Left forelimb (tissue), 1 donor: ENCODE measurements around the gene ACP2.

Experiments
- DNase-seq: peaks from one replicate; pipeline ENCODE4 v3.0.0-alpha.2; 2018; ENCODE audit warnings: low spot score

Gene ACP2, protein sequence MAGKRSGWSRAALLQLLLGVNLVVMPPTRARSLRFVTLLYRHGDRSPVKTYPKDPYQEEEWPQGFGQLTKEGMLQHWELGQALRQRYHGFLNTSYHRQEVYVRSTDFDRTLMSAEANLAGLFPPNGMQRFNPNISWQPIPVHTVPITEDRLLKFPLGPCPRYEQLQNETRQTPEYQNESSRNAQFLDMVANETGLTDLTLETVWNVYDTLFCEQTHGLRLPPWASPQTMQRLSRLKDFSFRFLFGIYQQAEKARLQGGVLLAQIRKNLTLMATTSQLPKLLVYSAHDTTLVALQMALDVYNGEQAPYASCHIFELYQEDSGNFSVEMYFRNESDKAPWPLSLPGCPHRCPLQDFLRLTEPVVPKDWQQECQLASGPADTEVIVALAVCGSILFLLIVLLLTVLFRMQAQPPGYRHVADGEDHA

DNA sequence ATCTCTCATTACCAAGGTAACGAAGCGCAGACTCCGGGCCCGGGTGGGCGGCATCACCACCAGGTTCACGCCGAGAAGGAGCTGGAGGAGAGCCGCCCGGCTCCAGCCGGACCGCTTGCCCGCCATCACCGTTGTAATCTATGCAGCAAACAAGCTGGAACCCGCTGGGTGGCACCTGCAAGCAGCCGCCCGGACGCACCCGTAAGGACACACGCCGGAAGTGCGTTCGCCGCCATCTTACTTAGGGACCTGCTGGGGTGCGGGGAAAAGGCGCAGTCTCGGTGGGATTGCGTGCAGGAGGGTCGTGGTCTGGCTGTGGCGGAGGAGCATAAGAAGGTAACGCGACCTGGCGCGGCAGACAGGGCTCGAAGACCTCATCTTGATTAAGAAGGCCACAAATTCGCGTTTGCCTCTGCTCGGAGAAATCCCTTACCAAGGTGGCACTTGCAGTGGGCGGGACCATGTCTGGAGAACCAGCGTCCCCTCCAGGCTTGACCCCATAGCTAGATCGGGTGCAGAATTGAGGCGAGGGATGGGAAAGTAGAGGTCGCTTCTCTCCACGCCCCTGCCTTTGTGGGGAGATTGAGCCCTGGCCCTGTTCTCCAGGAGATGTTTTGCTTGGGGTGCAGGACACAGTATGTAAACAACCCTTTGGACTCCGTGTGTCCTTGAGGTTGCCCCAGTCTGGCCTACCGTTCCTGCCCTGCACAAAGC is at the start of gene ACP2:
TSS of gene ACP2 (minus strand) at position 151 of the 714 bp plus-strand sequence. CDS start at position 126, 25 bp downstream.
- peak; percentile 93 for DNase-seq

DNA sequence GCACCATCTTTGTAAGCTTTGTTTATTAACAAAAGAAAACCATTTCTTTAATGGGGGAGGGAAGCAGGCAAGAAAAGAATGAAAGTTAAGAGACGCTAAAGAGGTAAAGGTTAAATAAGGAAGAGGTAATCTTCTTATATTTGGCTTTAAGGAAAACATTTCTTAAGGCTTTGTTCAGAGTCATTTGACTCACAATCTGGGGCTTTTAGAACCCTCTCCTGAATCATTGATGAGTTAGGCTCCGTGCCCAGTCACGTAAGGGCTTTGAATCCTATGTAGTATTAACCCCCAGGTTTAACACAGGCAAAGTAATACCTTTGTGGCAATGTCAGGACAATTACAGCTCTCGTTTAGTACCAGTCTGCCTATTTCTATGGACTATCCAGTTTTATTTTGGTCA is 47.4 kb upstream of the ACP2 start:
- no peak for DNase-seq

DNA sequence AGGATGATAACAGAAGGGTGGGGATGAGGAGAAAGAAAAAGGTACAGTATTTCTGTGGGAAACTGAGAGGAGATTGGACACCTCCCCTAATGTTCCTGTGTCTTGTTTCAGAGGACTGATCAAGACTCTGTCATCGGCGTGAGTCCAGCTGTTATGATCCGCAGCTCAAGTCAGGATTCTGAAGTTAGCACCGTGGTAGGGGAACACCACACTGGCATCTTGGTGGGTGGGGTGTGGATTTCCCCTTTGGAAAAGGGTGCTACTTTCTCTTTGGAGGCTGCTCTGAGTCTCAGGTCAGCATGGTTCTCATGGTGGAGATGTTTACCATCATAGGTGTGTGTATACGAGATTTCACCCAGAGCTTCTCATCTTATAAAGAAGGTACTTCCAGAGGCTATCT is 46.8 kb upstream of the ACP2 start:
- no peak for DNase-seq

DNA sequence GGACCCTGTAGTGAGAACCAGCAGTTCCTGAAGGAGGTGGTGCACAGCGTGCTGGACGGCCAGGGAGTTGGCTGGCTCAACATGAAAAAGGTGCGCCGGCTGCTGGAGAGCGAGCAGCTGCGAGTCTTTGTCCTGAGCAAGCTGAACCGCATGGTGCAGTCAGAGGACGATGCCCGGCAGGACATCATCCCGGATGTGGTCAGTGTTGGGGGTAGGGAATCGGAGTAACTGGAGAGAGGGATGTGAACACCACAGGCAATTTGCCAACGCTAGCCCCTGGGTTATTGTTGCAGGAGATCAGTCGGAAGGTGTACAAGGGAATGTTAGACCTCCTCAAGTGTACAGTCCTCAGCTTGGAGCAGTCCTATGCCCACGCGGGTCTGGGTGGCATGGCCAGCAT is 41.2 kb upstream of the ACP2 start:
- DNase-seq, result no peak

DNA sequence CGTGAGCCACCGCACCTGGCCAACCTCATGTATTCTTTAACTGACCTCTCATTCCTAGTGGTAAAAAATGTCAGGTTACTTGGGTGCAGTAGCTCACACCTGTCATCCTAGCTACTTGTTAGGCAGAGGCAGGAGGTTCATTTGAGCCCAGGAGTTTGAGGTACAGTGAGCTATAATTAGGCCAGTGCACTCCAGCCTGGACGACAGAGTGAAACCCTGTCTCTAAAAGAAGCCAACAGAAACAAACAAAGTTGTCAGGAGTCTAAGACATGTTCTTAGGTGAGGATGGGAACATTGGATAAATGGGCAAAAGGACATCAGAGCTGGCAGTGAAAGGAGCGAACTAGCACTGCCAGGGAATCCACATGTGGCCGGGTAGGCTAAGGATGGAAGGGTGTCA is 39.5 kb upstream of the ACP2 start:
- no peak for DNase-seq

DNA sequence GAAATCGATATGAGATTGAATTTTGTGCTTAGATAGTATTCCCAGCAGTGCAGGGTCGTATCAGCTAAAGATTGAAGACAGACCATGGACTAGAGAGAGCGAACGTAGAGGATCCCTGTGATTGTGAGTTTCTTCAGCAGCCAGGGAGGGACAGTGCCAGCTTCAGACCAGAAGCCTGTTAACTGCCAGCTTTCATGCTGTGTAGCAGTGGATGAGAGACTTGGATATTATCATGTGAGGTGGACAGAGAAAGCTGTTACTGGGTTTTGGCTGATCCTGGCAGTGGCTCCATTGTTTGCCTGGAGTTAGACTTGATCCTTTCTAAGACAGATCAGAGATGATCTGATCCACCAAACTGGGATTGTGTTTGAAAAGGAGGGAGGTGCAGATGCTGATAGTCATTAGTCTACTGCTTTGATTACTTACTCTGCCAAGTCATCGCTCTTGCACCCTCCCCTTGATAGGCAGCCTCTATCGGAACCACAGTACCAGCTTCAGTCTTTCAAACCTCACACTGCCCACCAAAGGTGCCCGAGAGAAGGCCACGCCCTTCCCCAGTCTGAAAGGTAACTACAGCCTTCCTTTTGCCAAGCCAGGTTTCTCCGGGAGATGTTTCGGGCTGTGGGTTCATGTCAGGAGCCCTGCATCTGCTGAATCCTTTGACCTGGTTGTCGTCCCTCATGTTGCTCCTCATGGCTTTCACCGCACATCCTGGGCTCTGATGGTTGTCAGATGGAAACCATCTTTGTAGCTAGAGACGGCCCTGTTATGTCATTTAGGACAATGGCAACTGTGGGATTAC is 37.6 kb upstream of the ACP2 start:
- DNase-seq, result peak; percentile 34

DNA sequence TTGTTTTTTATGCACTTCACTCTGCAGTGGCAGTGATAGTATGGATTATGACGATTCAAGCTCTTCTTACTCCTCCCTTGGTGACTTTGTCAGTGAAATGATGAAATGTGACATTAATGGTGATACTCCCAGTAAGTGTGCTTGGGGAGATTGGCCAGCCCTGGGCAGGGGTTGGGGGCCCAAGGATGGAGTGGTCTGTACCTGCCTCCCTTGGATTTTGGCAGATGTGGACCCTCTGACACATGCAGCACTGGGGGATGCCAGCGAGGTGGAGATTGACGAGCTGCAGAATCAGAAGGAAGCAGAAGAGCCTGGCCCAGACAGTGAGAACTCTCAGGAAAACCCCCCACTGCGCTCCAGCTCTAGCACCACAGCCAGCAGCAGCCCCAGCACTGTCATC is 35.5 kb upstream of the ACP2 start:
- DNase-seq, result peak; percentile 33

DNA sequence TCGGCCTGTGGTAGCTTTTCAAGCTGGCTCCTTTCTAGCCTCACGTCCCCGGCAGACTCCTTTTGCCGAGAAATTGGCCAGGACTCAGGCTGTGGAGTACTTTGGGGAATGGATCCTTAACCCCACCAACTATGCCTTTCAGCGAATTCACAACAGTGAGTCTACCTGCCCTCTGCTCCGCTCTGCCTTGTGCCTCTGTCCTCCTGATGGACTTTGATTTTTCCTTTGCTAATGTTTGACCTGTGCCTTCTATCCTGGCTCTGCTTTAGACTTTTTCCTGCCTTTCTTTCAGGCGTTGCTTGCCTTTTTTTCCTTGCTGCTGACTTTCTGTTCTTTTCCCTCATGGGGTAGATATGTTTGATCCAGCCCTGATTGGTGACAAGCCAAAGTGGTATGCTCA is 33.8 kb upstream of the ACP2 start:
- peak; percentile 8 for DNase-seq

DNA sequence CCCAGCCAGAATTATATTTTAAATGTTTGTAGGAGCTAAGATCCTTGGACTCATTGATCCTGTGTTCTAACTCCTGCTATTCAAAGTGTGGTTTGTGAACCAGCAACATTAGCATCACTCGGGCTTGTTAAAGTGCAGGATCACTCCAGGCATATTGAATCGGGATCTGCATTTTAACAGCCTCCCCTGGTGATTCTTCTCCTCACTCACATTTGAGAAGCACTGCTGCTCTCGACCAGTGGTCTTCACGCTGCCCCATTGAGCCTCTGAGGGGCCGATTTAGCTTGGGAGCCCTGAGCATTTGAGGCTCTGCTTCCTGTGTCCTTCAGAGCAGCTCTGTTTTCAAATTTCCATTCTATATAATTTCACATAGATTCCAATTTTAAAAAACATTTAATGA is 32.2 kb upstream of the ACP2 start:
- DNase-seq, result peak; percentile 8

DNA sequence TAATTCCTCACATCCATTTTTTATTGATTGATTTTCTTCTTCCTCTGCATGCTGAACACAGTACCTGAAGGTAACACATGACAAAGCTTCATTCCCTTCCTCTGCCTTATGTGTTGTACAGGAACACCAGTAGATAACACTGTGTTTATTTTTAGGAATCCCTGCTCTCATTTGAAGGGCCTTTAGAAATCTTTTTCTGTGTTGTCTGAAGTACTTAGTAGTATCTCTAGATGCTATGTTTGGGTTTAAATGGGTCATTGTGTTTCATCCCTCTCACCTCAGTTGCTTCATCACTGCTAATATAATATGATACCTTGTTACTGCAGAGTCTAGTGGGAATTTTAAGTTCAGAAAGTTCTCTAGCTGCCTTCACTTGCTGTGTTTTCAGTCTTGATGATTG is 31.5 kb upstream of the ACP2 start:
- no peak for DNase-seq

DNA sequence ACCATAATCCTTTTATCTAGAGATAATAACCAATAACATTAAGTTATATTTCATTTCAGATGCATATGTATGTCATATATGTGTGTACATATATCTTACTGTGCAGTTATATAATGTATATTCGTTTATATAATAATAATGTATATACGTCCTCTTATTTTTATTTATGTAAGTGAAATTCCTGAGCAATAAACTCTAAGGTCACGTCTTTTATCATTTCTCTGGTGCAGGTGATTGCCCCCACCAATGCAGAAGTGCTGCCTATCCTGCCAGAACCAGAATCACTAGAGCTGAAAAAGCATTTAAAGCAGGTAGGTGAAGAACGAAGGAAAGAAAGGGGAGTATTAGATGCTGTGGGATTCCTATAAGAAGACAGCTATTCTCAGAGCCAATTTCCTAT is 30.2 kb upstream of the ACP2 start:
- no peak for DNase-seq

DNA sequence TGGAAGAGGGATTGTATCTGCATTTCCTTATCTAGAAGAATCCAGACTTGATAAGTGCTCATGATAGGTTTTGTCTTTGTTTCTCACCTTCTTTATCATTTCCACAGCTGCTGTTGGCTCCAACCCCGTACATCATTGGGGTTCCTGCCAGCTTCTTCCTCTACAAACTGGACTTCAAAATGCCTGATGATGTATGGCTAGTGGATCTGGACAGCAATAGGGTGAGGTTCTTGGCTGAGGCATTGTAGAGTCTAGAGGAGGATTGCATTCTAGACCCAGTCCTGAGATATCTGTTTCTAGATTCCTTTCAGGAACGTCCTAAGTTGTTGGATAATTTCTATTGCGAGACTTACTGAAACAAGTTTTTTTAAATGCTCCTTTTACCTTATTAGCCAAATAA is 29.4 kb upstream of the ACP2 start:
- DNase-seq, result no peak

DNA sequence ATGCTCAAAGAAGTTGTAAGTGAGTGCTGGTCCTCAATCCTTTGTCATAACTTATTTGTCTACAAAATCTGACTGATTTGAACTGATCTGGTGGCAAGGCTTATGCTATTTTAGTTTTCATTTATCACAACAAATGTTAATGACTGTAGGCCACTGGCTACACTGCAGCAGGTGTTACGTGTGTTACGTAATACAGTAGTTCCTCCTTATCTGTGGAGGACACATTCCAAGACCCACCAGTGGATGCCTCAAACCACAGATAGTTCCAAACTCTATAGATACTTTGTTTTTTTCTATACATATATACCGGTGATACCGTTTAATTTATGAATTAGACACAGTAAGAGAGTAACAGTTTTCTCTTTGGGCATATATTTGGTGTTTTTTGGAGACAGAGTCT is 28.3 kb upstream of the ACP2 start:
- no peak for DNase-seq

DNA sequence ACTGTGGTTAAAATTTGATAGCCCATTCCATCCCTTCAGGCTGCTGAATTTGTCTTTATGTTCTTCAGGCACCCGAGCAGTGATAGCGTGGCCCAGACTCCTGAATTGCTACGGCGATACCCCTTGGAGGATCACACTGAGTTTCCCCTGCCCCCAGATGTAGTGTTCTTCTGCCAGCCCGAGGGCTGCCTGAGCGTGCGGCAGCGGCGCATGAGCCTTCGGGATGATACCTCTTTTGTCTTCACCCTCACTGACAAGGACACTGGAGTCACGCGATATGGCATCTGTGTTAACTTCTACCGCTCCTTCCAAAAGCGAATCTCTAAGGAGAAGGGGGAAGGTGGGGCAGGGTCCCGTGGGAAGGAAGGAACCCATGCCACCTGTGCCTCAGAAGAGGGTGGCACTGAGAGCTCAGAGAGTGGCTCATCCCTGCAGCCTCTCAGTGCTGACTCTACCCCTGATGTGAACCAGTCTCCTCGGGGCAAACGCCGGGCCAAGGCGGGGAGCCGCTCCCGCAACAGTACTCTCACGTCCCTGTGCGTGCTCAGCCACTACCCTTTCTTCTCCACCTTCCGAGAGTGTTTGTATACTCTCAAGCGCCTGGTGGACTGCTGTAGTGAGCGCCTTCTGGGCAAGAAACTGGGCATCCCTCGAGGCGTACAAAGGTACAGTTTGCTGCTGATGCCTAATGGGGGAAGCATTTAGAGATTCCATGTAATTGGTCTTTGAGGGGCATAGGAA is 26.1 kb upstream of the ACP2 start:
- peak; percentile 42 for DNase-seq

DNA sequence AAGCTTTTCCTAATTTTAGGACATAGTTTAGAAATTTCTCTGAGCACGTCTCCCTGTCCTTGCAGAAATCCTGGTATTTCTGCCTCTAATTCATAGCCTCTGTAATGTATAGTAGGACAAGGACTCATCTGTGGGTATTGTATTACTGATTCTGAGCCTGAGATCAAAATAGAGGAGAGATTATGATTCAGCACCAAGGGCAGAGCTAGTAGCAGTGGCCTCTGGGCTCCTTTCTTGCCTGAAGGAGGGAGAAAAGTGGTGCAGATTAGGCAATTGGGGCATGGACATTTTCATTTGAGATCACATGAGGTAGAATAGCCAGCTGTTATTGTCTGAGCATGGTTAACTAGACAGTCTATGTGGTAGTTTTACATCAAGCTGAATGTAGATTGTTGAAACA is 24.1 kb upstream of the ACP2 start:
- no peak for DNase-seq

DNA sequence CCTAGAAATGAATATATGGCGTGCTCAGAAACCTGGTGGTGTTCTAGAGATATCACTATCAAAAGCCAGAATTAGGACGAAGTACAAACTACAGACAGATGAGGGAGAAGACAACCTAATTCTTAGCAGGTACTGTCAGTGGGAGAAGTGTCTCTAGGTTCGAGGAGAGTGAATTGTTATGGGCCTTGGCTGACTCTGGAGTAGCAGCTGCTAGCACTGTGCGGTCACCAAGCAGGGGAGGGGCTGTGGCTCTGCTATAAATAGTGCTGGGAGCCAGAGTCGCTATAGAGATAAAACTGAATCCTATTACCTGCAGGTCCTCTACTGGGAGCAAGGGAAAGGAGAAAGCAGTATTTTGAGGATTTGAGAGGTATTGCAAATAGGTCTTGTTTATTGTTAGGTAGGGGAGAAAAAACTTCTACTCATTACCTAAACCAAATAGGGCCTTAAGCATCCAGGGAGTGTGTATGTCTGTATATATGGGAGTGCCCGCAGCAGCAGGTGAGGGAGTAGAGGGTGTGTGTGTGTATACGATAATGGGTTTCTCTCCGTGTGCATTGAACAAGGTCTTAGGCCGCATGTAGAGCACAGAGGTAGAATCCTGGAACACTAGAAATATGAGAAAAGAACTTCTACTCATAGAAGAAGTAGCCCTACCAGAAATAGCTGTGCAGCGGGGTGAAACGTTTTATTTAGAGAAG is 23.5 kb upstream of the ACP2 start:
- DNase-seq, result no peak

DNA sequence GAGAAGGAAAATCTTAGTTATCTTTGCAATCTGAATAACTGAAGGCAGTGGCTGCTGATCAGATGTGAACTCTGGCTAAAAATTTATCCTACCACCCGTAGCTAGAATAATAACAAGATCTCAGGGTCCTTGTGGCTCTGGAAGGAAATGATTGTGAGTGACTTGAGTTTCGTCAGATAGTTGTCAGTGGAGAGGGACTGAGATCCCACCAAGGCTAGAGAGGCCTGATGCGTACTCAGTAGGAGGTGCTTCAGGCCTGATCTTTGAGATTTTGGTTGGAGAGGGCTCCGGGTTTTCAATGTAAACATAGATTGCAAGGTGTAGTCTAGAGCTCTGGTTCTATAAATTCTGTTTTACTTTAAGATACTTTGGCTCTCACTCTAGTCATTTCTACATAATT is 22.7 kb upstream of the ACP2 start:
- DNase-seq, result no peak

DNA sequence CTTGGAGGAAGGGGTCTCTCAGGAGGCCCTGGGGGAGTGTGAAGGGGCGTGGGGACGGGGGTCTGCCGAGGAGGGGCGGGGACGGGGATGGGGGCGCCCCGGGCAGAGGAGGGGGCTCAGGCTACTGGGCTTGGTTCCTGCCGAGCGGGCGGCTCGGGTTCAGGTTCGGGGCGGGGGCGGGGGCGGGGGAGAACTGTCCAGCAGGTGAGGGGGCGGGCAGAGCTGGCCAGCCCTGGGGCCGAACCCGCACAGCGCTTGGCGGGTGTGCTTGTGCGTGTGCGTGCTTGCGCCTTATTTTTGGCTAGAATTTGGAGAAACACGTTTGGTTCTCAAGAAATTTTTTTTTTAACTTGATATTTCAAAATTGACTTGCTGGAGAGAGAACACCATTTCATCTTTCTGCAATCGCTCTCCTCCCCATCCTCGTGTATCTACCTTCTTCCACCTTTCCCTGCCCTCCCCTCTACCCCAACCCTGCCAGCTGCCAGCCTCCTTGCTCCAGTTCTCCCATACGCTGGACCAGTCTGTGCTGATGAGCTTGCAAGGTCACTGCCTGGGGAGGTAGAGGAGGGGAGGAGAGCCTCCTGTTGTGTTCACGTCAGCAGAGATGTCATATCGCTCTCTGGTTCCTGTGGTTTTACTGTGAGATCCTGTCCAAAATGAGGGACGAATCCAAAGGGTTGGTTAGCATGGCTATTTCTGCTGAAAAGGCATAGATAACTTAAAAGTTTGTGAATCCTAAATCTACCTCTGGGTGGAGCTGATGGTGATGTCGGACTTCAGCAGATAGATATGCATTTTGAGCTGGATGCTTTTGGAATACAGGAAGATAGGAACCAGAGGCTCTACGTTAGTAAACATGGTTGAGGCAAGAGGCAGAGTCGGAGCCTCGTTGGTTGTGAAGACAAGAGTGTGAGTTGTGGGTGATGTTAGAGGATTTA is 22.0 kb upstream of the ACP2 start:
- no peak for DNase-seq

DNA sequence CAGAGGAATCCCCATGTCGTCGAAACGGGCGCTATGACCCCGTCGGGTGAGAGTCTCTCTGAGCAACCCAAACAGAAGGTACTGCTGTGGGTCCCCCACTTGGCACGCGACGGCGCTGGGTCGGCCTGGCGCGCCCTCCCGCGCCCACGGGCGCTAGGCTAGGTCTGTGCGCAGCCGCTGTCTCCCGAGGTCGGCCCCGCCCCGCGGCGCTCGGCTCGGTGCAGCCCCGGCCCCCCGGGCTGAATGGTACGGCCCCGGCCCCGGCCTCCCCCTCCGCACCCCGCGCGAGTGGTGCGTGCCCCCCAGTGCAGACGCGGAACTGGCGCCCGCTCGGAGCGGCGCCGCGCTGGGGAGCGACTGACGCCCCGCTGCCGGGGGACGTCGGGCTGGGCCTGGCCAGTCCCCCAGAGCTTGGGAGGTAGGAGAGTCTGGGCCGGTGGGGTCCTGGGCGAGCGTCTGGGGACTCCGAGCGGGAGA is 21.3 kb upstream of the ACP2 start, which contains the start of gene MADD:
TSS of gene MADD (plus strand) at position 305 of the 477 bp plus-strand sequence.
- DNase-seq, result peak; percentile 89
